HT1080 (cell line): ENCODE results near the gene NT5C1A. TPM values are rescaled to one million over a fixed set of nuclear protein-coding genes. Genes with fewer than 3 reads are reported as not detected.

Source experiments
- DNase-seq: peaks from one replicate; pipeline ENCODE4 v3.0.0-alpha.2; 2015; ENCODE audit warnings: low read depth
- total RNA-seq: library from RNA; depleted of rRNA; stranded (reverse); fragments of >200 nt; shearing (Covaris generic); gene quantifications from 2 replicates; pipeline ENCODE4 v1.2.3, GENCODE V29; 2014

Gene NT5C1A
- total RNA-seq, 1 experiment from 2014 or later, result not detected

- DNase-seq, result no peak
These were observed 18.3 kb upstream of the NT5C1A start for GRCh38 chr1:39690225-39690624.

GRCh38 chr1:39689635-39690034 lies 17.7 kb upstream of the NT5C1A start:
- no peak for DNase-seq

- no peak for DNase-seq
These were observed 17.3 kb upstream of the NT5C1A start for GRCh38 chr1:39689214-39689613.

- DNase-seq, result no peak
These were observed 16.8 kb upstream of the NT5C1A start for GRCh38 chr1:39688706-39689105.

- DNase-seq, result no peak
These were observed 15.3 kb upstream of the NT5C1A start for GRCh38 chr1:39687243-39687642.

- DNase-seq, result no peak
These were observed 13.2 kb upstream of the NT5C1A start for GRCh38 chr1:39685071-39685470.

- no peak for DNase-seq
These were observed 12.4 kb upstream of the NT5C1A start for GRCh38 chr1:39684313-39684664.

- no peak for DNase-seq
These were observed 11.8 kb upstream of the NT5C1A start for GRCh38 chr1:39683591-39684312.

GRCh38 chr1:39681999-39682398 lies 10.1 kb upstream of the NT5C1A start:
- DNase-seq, result no peak

- DNase-seq, result no peak
These were observed 9.4 kb upstream of the NT5C1A start for GRCh38 chr1:39681294-39681693.

- DNase-seq, result no peak
These were observed 8.8 kb upstream of the NT5C1A start for GRCh38 chr1:39680751-39681150.

GRCh38 chr1:39679821-39680220 lies 7.9 kb upstream of the NT5C1A start:
- DNase-seq, result no peak

- no peak for DNase-seq
These were observed 7.0 kb upstream of the NT5C1A start for GRCh38 chr1:39678889-39679288.

GRCh38 chr1:39677645-39678044 lies 5.7 kb upstream of the NT5C1A start:
- no peak for DNase-seq

- DNase-seq, result peak; percentile 25
These were observed 5.1 kb upstream of the NT5C1A start for GRCh38 chr1:39676948-39677548.

- no peak for DNase-seq
These were observed 3.3 kb upstream of the NT5C1A start for GRCh38 chr1:39675220-39675619.

- DNase-seq, result no peak
These were observed 1.3 kb upstream of the NT5C1A start for GRCh38 chr1:39673215-39673614.

- no peak for DNase-seq
These were observed 642 bp upstream of the NT5C1A start for GRCh38 chr1:39672551-39672947.

- DNase-seq, result no peak
These were observed 494 bp downstream of the NT5C1A start for GRCh38 chr1:39671433-39671792.

GRCh38 chr1:39670689-39671088 lies 1.2 kb downstream of the NT5C1A start:
- DNase-seq, result no peak

- no peak for DNase-seq
These were observed 3.0 kb downstream of the NT5C1A start for GRCh38 chr1:39668894-39669293.

- no peak for DNase-seq
These were observed 3.8 kb downstream of the NT5C1A start for GRCh38 chr1:39668111-39668510.

GRCh38 chr1:39666772-39667171 lies 5.1 kb downstream of the NT5C1A start:
- no peak for DNase-seq

- DNase-seq, result no peak
These were observed 8.3 kb downstream of the NT5C1A start for GRCh38 chr1:39663559-39663958.
